GM19397 (cell line): Measurements from ENCODE around the gene TCEANC2.
"Not testable (repeated sequence)": the region's sequence is repeated elsewhere in the genome, so short reads cannot be mapped to it uniquely, and the experiment has no call there.

Experiments
- ATAC-seq: cut with Tn5 transposase; IDR thresholded peaks from one replicate; pipeline ENCODE4 v1.9.1; 2021; ENCODE audit warnings: mild to moderate bottlenecking, moderate library complexity; ENCODE audit not compliant: unreplicated experiment

The TCEANC2 gene

GRCh38 chr1:54052934-54053744, at the start of gene TCEANC2, which contains the start of gene TMEM59:
Gene TCEANC2, plus strand, starts transcription at chr1:54053608. Its CDS starts 815 bp downstream, at chr1:54054423.
Gene TMEM59, minus strand, starts transcription at chr1:54053204. Its CDS starts 16 bp downstream, at chr1:54053188.
- peak; percentile 90 for ATAC-seq

- ATAC-seq: not testable (repeated sequence)
Measured at GRCh38 chr1:54003750-54004480, 49.5 kb upstream of the TCEANC2 start.

GRCh38 chr1:54004481-54005049, 48.8 kb upstream of the TCEANC2 start:
- ATAC-seq: no peak

- ATAC-seq: no peak
Measured at GRCh38 chr1:54006508-54006907, 46.9 kb upstream of the TCEANC2 start.

GRCh38 chr1:54007613-54008012, 45.8 kb upstream of the TCEANC2 start:
- no peak for ATAC-seq

- ATAC-seq: no peak
Measured at GRCh38 chr1:54008876-54009275, 44.5 kb upstream of the TCEANC2 start.

GRCh38 chr1:54009406-54009805, 44.0 kb upstream of the TCEANC2 start:
- ATAC-seq: no peak

- ATAC-seq: no peak
Measured at GRCh38 chr1:54010415-54011117, 42.8 kb upstream of the TCEANC2 start.

- no peak for ATAC-seq
Measured at GRCh38 chr1:54011316-54012007, 41.9 kb upstream of the TCEANC2 start.

GRCh38 chr1:54012008-54012325, 41.4 kb upstream of the TCEANC2 start:
- no peak for ATAC-seq

- no peak for ATAC-seq
Measured at GRCh38 chr1:54012863-54013262, 40.5 kb upstream of the TCEANC2 start.

- no peak for ATAC-seq
Measured at GRCh38 chr1:54013393-54014008, 39.9 kb upstream of the TCEANC2 start.

GRCh38 chr1:54014009-54014629, 39.3 kb upstream of the TCEANC2 start:
- ATAC-seq: no peak

GRCh38 chr1:54016343-54017282, 36.8 kb upstream of the TCEANC2 start:
- no peak for ATAC-seq

GRCh38 chr1:54017979-54018378, 35.4 kb upstream of the TCEANC2 start, which contains the start of gene LDLRAD1:
Gene LDLRAD1, minus strand, starts transcription at chr1:54018186. Its CDS starts 74 bp downstream, at chr1:54018112.
- ATAC-seq: no peak

- ATAC-seq: no peak
Measured at GRCh38 chr1:54018635-54019034, 34.8 kb upstream of the TCEANC2 start.

- ATAC-seq: not testable (repeated sequence)
Measured at GRCh38 chr1:54019562-54020176, 33.7 kb upstream of the TCEANC2 start.

- no peak for ATAC-seq
Measured at GRCh38 chr1:54024358-54024757, 29.1 kb upstream of the TCEANC2 start.
